T-helper 22 cell (primary cell): Measurements from ENCODE around the gene AP3D1.

Experiments
- DNase-seq: peaks from one replicate; pipeline ENCODE4 v3.0.0-alpha.2; 2020; ENCODE audit warnings: low read depth

AP3D1 gene

DNA sequence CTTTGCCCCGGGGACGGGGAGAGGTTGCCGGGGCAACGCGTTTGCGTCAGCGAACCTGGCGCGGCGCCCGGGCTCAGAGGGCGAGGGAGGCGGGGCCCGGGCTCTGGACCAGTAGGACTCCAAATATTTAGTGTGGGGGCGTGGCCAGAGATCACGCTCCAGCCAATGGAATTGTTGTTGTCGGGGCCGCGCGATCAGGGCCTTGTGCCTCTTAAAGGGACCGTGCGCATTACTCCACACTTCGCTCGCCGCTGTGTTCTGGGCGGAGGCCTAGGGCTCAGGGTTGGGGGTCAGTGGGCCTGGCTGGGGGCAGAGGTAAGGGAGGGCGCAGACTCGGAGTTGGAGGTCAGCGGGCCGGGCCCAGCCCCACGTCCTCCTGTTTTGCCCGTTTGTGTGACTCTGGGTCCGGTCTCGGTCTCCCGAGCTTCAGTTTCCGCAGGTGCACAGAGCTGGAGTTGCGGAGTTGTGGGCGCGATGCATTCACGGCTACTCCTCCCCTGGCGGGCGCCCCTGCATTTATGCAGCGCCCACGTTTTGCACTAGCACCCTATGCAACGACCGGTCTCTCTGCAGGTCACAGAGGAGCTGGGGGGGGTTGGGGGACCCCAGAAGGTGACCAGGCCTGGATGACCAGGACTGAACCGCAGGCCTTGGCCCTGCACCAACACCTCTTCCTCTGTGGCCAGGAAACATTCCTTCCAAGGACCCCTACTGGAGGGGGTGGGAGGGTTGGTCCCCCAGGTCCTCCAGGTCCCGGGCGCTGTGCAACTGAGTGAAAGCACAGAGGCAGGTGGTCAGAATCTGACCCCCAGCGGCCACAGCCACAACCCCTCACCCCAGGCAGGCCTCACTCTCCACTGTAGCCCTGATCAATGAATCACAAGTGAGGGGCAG is 89.6 kb downstream of the AP3D1 start:
- DNase-seq, result peak; percentile 97

DNA sequence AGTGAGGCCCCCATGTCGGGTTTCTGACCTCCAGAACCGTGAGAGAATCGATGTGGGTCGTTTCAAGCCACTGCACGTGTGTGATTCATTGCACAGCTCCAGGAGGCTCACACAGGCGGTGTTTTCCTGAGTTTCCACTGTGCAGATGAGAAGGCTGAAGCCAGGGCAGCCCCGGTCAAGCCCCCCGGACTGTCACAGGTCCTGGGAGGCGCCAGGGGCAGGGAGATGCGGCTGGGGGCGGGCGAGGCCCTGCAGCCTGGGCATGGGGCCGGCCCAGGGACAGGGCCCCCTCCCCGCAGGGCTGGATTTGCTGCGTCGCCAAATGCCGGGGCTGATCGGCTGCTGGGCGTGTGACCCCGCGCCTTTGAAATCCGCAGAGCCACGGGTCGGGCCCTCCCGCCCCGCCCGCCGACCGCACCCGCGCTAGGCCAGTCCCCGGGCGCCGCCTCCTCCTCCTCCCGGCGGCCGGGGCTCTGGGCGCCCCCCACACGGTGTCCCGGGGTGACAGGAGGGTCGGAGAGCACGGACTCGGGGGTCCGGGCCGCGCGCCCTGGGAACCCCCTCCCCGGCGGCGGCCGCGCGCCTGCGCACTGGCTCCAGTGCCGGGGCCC is 90.4 kb downstream of the AP3D1 start:
- no peak for DNase-seq

DNA sequence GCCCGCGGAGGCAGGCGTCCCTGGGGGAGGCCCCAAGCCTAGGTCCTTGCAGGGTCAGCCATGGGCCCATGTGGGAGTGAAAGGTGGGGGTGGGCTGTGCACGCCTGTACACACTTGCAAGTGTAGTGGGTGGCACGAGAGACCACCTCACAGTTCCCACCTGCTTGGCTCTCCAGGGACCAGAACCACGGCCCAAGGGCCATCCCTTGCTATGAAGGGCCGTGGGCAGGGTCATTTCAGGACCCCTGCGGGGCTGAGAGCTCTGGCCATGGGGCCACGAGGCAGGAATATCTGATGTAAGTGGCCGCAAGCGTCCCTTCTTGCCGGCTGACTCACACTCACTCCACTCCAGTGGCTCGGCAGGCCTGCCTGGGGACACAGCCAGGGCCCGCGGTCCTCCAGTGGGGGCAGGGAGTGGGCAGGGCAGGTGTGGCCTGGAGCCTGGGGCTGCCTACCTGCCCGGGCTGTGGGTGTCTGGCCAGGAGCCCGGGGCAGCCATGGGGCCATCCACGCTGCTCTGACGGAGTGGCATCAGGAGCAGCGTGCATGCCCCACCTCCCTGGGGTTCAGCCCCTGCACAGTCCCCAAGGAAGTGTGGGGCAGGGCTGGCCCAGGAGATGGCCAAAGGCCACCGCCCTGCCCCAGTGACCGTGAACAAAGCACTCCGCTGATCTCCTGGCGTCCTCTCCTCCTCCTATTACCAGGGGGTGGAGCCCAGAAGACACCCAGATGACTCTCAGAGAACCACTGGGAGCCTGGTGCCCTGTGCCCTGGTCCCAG is 91.8 kb downstream of the AP3D1 start:
- DNase-seq, result no peak

DNA sequence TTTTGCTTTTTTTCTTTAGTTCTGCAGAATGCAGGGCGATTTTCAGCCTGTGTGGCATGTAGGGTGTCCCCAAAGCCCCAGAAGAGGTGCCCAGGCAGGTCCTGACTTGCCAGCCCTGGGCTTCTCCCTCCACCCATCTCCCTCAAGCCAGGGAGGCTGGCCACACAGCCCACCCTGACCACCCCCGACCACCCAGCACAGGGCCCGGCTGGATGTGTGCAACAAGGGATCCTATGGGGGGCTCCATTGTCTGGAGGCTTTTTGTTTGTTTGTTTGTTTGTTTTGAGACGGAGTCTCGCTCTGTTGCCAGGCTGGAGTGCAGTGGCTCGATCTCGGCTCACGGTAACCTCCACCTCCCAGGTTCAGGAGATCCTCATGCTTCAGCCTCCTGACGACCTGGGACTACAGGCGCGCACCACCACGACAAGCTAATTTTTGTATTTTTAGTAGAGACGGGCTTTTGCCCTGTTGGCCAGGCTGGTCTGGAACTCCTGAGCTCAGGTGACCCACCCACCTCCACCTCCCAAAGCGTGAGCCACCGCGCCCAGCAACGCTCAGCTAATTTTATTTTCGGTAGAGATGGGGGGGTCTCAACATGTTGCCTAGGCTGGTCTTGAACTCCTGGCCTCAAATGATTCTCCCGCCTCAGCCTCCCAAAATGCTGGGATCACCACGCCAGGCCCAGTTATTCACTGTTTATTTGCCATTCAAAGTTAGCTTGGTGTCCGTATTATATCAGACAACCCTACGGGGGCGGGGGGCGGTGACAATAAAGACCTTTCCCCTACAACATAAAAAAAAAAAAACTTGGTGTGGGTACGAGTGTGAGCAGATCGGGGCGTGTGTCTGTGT is 92.6 kb downstream of the AP3D1 start:
- DNase-seq, result no peak

GRCh38 chr19:2057484-2058469 is 93.6 kb downstream of the AP3D1 start:
- DNase-seq, result no peak

GRCh38 chr19:2056837-2057192 is 94.6 kb downstream of the AP3D1 start:
- DNase-seq, result no peak

- DNase-seq, result no peak
Measured at GRCh38 chr19:2055931-2056836, 95.2 kb downstream of the AP3D1 start.

DNA sequence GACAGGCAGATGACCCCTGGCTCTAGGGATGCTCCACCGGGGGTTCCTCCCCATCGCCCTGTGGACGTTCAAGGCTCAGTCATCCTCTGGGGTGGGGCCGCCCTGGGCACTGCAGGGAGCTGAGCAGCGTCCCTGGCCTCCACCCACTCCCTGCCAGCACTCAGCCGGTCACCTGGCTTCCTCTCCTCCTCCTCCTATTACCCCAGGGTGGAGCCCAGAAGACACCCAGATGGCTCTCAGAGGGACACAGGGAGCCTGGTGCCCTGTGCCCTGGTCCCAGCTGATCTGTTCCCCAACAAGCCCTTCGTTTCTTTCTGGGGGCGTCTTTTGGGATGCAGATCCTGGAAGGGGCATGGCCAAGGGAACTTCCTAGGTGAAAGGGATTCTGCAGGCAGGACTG is 96.6 kb downstream of the AP3D1 start:
- DNase-seq, result no peak

GRCh38 chr19:2053601-2054389 is 97.6 kb downstream of the AP3D1 start:
- no peak for DNase-seq

DNA sequence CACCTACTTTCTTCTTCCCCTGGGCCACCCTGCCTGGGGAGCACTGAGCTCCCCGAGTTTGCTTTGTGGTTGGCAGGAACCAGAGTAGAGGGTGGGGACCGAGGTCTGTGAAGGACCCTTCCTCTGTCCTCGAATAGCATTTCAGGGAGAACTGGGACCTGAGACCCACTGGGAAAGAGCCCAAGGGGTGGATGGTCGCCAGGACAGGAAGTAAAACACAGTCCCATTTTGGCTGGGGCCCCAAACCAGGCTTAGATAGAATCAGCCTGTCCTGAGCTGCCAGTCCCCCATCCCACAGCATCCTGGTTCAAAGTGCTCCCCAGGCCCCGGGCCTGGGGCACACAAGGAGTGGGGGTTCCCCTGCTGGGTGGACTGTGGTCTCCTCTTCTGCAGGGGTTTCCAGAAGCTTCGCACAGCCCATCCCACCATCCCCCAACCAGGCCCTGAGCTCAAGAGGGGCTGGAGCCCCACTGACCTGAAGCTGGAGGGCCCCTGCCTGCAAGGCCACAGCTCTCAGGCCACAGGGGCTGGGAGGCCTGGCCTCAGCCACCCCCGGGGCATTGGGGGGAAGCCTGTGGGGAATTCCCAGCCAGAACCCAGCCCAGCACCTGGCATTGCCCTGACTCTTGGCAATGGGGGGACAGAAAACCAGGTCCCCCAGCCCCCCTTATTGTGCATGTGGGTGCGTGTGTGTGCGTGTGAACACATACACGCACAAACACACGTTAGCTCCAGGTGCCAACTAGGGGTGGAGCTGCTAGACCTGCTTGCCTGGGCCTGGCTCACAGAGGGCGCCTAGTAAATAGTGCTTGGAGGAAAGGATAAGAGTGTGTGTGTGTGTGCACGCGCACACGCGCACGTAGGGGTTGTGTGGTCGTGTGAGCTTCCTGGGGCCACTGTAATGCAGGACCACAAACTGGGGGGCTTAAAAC is 99.3 kb downstream of the AP3D1 start:
- peak; percentile 48 for DNase-seq

DNA sequence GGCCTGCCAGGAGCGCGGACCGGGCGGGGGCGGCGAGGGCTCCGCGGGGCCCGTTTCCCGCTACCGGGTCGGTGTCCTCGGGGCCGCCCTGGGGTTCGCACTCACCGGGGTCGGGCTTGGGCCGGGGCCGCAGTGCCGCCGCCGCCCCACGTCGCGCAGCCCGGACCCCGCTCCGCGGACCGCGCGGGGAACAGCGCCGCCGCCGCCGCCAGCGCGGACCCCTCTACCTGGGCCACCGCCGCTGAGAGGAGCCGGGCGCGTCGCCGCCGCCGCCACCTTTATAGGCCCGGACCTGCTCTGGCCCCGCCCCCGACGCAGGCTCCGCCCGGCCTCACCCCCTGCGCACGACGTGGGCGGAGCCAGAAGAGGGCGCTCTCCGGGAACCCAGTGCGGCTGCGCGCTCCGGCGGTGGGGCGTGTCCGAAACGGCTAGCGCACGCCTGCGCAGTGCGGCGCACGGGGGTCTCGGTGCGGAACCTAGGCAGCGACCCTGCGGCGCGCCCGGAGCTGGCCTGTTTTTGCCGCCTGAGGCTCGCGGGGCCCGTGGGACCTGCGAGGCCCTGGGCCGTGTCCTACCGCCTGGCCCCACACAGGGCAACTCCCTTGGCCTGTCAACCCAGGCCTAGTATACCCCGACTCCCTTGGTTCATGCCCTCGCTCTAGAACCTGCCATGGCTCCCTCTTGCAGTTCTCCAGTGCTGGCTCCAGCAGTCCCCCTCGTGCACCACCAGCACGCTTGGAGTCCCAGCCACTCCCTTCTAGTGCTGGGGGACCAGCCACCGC is 100.2 kb downstream of the AP3D1 start, which contains the start of gene MKNK2:
Gene MKNK2 (minus strand): TSS at position 254 of the 782 bp plus-strand sequence. CDS start 393 bp downstream, outside the sequence.
- DNase-seq, result peak; percentile 85
